GF-D8 (cell line): ENCODE measurements around the gene OSBPL1A.
"Not testable (repeated sequence)": the region's sequence is repeated elsewhere in the genome, so short reads cannot be mapped to it uniquely, and the experiment has no call there.

ENCODE experiments used
- DNase-seq: peaks from one replicate; lab custom pipeline; 2025; lab: John Stamatoyannopoulos, UW

OSBPL1A gene

DNA sequence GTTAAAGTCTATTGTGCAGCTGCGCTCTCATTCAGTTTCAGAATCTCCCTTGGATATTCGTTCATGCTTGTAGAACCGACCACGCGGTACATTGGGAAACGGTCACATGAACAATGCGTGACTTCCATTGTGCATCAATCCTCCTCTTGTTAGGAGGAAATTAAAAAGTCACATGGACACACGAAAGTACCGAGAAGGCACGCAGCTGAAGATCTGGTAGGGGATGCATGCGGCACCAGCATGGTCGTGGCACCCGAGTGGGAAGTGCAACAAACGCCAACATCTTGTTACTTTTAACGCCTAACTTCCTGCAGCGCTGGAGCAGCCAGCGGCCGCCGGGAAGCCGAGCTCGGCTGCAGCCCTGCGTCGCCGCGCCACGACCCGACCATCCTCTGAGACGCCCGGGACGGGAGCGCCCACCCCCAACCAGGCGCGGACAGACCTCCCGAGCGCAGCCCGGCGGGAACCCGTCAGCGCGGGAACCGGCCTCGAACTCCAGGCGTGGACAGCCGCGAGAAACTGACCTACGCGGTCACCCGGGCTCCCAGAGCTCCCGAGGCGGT lies 412 bp downstream of the OSBPL1A start:
- peak; percentile 84 for DNase-seq

DNA sequence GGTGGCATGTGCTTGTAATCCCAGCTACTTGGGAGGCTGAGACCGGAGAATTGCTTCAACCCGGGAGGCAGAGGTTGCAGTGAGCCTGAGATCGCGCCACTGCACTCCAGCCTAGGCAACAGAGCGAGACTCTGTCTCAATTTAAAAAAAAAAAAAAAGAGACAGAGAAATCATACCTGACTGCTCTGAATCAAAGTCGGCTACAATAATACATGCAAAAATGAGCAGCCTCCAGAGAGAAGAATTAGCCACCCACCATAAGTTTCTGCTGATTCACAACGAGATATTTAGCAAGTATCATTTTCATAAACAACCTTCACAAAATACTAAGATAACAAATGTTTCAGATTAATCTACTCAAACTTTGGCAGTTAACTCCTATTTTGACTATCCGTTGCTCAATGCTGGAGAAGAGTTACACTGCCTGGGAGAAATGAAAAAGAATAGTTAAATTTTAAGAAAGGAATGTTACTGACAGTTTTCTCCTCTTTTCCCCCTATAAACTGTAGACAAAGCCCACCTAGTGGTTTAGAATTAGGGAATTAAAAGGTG lies 1.5 kb downstream of the OSBPL1A start:
- DNase-seq, result no peak

GRCh38 chr18:24395049-24395795 lies 2.4 kb downstream of the OSBPL1A start:
- DNase-seq, result peak; percentile 57

DNA sequence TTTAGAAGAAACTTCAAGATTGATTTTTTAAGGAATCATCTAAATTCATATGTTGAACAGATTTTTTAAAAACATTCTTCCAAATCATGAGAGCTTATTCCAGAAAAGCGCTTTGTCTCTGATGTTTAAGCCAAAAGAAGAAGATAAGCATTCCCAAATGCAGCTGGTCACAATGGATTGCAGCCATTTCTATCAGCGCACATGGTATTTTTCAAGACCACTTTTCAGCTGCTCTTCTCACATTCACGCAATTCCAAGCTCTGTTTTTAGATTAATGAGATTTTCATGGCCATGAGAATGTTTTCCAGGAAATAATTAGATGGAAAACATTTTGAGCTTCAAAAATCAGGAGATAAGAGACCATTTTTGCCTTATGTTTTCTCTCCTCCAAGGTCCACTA lies 8.7 kb downstream of the OSBPL1A start:
- no peak for DNase-seq

DNA sequence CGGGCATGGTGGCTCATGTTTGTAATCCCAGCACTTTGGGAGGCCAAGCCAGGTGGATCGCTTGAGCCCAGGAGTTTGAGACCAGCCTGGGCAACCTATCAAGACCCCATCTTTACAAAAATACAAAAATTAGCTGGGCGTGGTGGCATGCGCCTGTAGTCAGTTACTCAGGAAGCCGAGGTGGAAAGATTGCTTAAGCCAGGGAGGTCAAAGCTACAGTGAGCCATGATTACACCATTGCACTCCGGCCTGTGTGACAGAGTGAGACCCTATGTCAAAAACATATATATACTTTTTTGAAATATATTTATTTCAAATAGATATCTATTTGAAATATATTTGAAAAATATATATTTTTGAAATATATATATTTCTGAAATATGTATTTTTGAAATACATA lies 10.9 kb downstream of the OSBPL1A start:
- peak; percentile 85 for DNase-seq

DNA sequence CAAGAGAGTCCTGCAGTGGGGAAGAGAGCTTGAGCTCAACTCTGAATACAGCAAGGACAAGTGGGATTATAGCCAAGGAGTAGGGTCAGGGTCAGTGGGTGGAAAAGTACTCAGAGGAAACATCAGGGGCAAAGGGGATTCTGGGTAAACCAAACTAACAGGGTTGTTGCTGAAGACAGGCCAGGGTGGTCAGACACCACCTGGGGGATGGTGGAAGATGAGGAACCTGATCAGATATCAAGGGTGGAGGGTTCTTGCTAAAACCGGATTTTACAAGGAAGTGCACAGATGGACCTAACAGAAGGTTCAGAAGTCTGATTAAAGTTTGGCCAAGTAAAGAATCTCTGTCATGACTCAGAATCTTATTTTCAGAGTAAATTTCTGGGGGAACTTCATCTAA lies 16.5 kb downstream of the OSBPL1A start:
- no peak for DNase-seq

- no peak for DNase-seq
Measured at GRCh38 chr18:24380163-24380747, 17.4 kb downstream of the OSBPL1A start.

DNA sequence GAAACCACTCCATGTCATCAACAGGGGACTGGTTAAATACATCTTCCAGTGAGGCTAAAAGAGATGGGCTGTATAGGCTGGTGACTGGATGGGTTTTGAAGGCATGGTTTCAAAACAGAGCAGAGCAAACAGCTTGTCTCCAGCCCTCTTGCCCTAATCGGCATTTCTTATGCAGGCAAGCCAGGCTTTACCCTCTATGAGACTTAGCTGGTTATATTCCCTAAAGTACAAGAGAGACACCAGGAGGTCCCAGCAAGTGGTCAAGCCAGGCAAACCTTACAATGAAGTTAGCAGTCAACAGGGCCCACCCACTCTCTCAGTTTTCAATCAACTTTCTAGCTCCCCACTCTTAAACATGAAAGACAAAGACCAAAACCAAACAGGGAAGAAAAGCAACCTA lies 19.0 kb downstream of the OSBPL1A start:
- no peak for DNase-seq

DNA sequence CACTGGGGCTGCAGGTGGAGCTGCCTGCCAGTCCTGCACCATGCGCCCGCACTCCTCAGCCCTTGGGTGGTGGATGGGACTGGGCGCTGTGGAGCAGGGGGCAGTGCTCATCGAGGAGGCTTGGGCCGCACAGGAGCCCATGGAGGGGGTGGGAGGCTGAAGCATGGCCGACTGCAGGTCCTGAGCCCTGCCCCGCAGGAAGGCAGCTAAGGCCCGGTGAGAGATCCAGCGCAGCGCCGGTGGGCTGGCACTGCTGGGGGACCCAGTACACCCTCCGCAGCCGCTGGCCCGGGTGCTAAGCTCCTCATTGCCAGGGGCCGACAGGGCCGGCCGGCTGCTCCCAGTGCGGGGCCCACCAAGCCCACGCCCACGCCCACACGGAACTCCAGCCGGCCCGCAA lies 21.1 kb downstream of the OSBPL1A start:
- DNase-seq, result not testable (repeated sequence)

GRCh38 chr18:24373328-24373727 lies 24.3 kb downstream of the OSBPL1A start:
- no peak for DNase-seq

DNA sequence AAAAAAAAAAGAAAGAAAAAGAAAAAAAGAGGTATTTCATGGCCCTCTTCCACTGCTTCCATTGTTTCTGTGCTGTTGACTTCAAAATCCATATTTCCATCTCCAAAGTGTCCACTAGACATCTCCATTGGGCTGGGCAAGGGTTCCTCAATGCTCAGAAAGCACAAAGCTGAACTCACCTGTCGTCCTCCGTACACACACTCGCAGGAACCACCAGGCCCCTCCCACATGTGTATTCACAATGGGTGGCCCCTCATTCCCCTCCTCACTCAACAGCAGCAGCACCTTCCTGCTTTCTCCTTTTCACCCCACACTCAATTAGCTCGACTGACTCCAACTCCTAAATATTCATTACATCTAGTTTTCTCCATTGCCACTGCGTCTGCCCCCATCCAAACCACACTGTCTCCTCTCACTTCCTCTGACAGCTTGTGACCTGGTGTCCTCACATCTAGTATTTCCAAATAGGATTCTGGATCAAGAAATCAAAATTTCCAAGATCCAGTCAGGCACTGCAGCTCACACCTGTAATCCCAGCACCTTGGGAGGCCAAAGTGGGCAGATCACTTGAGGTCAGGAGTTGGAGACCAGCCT lies 25.2 kb downstream of the OSBPL1A start:
- no peak for DNase-seq

DNA sequence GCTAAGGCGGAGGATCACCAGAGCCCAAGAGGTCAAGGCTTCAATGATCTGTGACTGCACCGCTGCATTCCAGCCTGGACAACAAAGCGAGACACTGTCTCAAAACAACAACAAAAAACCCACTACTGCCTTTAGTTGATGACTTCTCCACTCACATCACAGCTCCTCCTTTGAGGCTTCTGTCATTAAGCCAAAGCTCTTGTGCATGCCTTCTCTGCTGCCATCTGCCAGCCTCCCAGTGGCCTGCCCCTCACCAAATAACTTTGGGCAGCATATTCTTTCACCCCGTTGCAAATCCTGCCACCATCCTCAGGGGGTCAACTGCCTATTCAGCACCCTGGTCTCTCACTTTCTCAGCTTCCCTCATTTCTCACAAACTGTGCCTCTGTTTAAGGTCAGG lies 27.5 kb downstream of the OSBPL1A start:
- no peak for DNase-seq

GRCh38 chr18:24369426-24369825 lies 28.2 kb downstream of the OSBPL1A start:
- DNase-seq, result no peak

GRCh38 chr18:24368749-24369148 lies 28.9 kb downstream of the OSBPL1A start:
- no peak for DNase-seq

DNA sequence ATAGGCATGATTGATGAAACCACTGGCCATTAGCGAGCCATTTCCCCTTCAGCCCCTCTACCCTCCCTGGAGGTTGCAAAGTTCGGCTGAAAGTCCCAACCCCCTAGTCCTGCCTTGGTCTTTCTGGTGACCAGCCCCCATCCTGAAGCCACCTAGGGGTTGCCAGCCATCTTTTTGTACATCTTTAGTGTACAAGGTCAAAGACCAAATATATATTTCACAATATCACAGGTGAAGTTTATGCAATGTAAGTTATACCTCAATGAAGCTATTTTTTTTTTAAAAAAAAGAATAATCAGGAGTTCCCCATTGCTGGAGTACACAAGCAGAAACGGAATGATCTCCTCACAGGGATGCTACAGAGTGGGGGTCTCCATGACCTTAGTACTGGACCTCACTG lies 31.3 kb downstream of the OSBPL1A start:
- DNase-seq, result no peak

DNA sequence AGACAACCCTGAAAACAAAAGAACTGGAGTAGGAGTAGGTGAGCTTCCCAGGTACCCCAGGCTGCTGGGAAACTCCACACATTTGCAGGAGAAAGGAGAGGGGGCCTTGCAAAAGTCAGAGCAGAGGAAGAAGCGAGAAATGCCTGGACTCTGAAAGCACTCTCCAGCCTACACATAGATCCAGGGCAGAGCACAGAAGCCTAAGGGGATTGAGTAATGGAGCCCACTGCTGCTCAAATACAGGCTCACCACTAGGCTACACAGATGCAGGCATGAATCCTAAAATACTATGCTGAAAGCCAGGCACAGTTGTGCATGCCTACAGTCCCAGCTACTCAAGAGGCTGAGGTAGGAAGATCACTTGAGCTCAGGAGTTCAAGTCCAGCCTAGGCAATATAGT lies 33.4 kb downstream of the OSBPL1A start:
- no peak for DNase-seq

DNA sequence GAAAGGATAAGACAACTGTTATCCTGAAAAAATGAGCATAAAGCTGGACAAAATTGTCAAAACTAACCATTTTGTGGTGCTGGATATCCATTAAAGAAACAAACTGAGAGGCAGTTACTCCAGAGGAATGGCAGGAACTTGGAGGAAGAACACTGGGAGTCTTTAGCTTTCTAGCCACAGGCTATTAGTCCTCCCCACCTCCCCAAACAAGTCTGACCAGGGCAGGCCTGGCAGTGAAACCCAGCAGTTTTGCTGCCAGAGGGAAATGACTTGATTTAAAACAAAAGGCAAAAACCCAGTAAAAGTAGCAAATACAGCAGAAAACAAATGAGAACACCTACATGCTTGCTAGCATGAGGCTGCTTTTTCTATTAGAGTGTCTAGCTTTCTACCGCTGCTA lies 34.9 kb downstream of the OSBPL1A start:
- DNase-seq, result no peak

- DNase-seq, result peak; percentile 62
Measured at GRCh38 chr18:24359787-24360530, 37.7 kb downstream of the OSBPL1A start.

DNA sequence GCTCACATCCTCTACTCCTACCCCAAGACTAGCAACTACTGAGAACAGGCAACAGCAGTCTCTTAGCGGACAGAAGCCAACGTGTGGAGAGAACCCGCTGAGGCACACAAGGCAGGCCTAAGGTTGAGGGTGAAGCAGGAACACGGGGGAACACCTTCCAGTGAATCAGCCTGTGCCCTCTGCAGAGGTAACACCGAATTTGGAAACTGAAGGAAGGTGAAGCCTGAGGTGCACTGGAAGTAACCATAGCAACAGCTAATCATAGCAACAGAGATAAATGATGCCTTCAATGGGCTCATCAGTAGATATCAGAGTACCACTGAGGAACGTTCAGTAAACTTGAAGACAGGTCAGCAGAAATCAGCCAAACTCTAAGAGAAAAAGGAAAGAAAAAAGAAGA lies 43.3 kb downstream of the OSBPL1A start:
- no peak for DNase-seq

DNA sequence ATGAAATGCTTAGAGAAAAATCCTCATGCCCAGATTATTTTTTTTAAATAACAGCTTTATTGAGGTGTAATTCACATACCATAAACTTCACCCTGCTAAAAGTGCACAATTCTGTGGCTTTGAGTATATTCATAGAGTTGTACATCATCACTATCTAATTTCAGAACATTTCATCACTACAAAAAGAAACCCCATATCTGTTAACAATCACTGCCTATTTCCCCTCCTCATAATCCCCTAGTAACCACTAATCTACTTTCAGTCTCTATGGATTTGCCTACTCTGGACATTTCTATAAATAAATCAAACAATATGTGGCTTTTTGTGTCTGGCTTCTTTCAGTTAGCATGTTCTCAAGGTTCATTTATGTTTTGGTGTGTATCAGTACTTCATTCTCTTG lies 51.4 kb downstream of the OSBPL1A start:
- DNase-seq, result no peak

- DNase-seq, result no peak
Measured at GRCh38 chr18:24344509-24344908, 53.1 kb downstream of the OSBPL1A start.

DNA sequence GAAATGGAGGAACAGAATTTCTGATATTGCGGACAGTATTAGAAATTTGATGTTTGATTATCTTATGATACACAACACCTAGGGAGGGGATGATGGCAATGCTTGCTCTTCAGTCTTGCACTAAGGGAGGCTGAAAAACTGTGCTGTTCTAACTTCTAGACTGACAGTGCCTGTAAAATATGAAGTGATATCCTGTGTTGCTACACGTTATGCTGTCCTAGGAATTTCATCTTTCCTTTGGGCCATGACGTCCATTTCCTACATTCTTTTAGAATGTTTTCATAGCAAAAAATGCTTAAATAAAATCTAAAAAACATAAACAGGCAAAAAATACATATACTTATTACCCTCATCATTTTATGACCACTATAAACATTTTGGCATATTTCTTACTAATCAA lies 55.3 kb downstream of the OSBPL1A start:
- DNase-seq, result no peak
